ENCODE data around the gene RPS21.
A peak's percentile ranks its signal among the peaks of the same experiment; 100 is the strongest.

The RPS21 gene

DNA sequence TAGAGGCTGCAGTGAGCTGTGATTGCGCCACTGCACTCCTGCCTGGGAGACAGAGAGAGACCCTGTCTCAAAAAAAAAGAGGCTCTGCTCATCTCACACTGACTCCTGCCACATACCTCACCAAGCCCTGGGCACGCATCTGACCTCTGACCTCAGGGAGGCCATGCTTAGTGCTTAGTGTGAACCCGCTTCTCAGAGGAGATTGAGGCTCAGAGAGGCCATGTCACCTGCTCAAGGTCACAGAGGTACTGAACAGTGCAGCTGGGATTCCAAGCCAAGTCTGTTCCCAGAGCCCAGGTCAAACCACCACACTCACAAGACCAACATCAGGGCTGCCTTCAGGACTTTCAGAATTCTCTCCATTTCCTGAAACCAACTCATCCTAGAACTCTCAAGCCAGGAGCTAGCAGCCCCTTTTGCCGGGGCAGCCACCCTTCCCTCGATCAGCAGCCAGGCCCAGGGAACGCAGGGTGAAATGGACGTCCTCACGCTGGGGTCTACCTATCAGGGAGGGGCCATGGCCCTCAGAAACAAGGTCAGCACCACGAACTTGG is 17.3 kb downstream of the RPS21 start:
- DNase-seq: no peak
- in situ Hi-C loops (cut with HindIII; ENCODE audit: low pct_ligation_motif_present, low pct_unique_long_range_greater_than_20kb, low sequenced_read_pairs): no loop called here

DNA sequence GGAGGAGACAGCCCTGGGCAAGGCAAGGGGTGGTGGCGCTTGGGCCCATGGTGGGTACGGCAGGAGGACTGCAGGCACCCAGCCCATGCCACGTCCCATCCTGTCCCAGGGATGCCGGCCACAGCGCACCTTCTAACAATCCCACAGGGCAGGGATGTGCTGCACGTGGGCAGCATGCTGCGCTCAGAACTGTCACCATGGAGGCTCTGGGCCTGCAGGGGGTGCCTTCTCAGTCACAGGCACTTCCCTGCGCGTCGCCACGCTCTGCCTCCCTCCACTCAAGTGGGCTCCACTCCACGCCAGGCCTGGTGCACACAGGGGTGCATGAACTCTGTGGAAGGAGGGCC is 17.8 kb downstream of the RPS21 start:
- in situ Hi-C loops (cut with HindIII; ENCODE audit: low pct_ligation_motif_present, low pct_unique_long_range_greater_than_20kb, low sequenced_read_pairs): no loop called here
- DNase-seq: no peak

DNA sequence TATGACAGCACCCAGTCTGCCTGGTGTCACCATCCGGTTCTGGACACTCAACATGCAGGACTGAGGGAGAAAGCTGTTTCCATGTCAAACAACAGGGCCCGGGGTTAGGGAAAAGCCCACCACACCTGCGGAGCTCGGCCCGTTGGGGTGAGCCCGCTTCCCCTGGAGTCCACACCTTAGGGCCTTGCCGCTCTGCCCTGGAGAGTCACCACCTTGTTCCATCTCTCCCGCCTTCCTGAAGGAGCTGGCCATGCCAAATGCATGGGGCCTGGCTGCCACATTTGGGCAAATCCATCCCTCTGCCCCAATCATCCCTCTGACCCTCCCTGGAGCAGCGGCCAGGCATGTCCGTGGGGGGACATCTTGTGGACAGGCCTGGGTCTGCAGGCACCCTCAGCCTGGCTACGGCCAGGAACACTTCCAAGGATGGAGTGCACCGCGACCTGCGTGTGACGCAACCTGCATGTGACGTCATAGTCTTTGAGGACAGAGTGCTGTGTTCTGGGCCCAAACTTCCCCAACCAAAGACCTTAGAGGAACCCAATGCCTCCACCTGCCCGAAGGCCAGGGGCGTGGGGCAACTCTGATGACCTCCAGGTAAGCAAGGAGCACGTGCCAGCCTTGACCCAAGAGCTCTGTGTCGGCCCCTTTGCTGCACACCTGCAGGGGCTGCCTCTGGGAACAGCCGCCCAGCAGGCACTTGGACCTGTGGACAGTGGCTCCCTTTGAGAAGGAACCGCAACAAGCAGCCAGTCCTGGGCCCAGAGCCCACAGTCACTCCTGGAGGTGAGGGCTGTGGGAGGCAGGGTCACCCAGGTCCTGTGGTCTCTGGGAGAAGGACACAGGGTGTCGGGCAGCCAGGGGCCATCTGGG is 18.4 kb downstream of the RPS21 start:
- in situ Hi-C loops (cut with HindIII; ENCODE audit: low pct_ligation_motif_present, low pct_unique_long_range_greater_than_20kb, low sequenced_read_pairs): no loop called here
- peak; percentile 28 for DNase-seq

DNA sequence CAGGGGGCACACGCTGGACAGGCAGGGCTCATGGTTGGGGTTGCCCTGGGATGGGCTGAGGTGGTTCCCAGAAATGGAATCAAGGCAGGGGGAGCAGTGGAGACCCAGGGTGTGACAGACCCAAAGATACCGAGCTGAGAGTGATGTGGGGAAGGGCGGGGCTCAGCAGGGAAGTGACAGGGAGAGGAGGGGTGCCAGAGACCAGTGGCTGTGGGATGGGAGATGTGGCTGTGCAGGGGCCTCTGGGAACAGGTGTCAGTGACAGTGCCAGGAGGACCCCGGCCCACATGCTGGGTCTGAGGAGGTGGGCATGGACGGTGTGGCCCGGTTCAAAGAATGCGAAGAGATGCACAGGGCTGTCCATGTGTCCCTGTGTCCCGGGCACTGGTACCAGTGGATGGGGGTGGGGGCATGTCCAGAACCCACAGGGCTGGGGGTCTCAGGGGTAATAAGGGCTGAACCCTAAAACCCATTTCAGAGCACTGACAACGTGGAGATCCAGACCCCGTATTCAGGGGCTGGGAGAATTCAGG is 19.1 kb downstream of the RPS21 start:
- no peak for DNase-seq
- in situ Hi-C loops (cut with HindIII; ENCODE audit: low pct_ligation_motif_present, low pct_unique_long_range_greater_than_20kb, low sequenced_read_pairs): no loop called here

DNA sequence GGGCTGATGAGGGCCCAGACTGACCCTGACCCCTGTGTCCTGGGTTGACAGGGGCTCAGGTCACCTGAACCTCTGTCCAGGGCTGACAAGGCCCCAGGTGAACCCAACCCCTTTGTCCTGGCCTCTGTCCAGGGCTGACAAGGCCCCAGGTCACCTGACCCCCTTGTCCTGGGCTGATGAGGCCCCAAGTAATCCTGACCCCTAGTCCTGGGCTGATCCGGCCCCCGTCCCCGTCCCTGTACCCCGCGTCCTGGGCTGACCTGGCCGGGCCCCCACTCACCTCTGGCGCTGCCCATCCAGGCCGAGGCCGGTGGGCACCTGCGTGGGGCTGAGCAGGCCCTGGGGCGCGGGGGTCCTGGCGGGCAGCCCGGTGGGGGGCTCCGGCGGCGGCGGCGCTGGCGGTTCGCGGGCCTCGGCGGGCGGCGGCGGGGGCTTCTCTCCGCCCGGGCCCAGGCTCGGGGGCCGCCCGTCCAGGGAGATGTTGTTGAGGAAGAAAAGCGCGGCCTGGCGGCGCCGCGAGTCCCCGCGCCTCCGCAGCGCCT is 19.8 kb downstream of the RPS21 start:
- in situ Hi-C loops (cut with HindIII; ENCODE audit: low pct_ligation_motif_present, low pct_unique_long_range_greater_than_20kb, low sequenced_read_pairs): no loop called here
- DNase-seq: no peak

DNA sequence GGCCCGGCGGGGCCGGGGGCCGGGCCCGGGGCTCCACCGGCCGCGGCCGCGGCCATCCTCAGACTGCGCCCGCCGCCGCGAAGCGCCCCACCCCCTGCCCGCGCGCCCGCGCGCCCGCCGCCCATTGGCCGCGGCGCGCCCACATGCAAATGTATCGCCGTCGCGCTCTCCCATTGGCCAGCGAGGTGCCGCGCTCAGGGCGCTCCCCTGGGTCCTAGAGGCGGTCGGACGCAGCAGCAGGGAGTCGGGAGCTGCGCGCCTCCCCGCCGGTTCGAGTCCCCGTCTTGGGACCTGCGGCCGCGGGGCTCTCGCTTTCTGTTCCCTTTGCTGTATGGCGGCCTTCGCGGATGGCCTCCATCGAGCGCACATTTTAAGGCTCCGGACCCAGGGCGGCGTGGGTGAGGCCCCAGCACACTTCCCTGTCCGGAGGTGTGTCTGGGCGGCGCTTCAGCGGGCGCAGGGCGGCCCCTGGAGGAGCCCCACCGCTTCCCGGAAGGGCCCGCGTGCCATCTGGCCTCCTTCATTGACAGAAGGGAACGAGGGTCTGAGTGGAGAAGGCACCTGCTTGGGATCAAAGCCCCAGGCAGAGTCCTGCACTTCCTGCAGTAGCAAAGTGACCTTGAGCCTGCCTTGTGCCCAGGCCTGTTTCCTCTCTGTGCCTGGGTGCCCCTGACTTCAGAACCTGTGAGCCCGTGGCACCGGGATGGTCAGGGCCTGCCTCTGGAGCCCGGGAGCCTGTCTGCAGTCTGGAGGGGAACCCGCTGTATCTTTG is 20.5 kb downstream of the RPS21 start, which contains the start of gene CABLES2:
Gene CABLES2, minus strand, starts transcription at position 65 of the 772 bp plus-strand sequence. Its CDS starts 9 bp downstream, at position 56.
- in situ Hi-C loops (cut with HindIII; ENCODE audit: low pct_ligation_motif_present, low pct_unique_long_range_greater_than_20kb, low sequenced_read_pairs): no loop called here
- DNase-seq: peak; percentile 90

DNA sequence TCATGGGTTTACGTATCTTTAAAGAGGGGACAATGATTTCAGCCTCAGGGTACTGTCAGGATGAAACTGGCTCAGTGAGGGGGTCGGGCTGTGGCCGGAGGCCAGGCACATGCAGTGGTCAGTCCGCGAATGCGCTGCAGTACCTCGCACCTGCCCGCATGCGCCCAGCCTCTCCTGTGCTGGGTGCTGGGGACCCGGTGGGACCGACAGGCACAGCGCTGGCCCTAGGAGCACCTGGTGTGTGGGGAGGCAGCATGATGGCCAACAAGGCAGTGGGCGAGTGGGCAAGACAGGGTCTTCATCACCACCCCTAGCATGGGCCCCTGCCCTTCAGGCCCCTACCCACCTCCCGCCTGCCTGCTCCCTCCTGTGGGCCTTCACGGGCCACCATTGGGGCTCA is 21.2 kb downstream of the RPS21 start:
- no peak for DNase-seq
- in situ Hi-C loops (cut with HindIII; ENCODE audit: low pct_ligation_motif_present, low pct_unique_long_range_greater_than_20kb, low sequenced_read_pairs): no loop called here

DNA sequence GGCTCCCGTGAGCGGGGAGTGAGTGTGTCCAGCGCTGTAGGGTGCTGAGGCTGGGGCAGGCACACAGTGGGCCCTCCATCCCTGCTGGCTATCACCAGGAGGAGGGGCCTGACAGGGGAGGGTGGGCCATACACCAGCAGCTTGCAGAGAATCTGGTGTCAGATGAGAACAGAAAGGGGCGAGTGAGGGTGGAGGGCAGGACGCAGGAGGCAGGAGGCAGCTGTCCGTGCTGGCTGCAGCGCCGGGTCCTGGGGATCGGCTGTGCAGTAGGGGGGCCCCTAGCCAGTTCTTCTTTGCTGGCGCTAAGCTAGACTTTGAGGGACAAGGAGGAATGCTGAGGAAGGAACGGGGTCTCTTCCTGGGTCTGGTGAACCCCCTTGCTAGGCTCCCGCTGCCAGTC is 21.7 kb downstream of the RPS21 start:
- in situ Hi-C loops (cut with HindIII; ENCODE audit: low pct_ligation_motif_present, low pct_unique_long_range_greater_than_20kb, low sequenced_read_pairs): no loop called here
- no peak for DNase-seq

DNA sequence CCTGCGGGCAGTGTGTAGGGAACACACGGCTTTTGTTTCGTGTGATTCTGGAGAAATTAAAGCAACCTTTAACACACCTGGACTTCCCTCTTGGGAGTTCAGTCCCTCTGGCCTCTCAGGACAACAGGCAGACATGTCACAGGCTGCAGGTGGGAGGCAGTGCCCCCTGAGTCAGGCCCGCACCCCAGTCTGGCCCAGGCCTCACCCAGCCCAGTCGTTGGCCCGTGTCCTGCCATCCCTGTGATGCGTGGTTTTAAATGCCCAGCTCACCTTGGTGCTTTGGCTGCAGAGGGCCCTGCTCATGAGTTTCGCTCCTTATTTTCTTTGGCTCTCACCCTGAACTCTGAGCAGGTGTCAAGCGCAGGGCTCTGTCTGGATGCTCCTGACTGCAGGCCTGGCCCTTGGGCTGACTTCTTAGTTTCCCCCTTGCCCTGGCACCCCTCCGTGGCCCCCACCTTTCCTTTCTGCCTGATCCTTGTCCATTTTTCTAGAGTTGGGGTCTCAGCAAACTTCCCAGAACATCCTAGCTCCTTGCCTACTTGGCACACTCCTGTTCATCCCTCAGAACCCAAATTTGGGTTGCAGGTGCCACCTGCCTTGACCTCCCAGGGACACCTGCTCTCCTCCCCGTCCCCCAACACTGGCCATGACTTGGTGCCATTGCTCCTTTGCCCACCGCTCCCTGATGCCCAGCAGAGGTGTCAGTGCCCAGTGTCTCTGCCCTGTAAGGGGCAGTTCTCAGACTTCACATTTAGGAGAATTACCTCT is 22.4 kb downstream of the RPS21 start:
- DNase-seq: no peak
- in situ Hi-C loops (cut with HindIII; ENCODE audit: low pct_ligation_motif_present, low pct_unique_long_range_greater_than_20kb, low sequenced_read_pairs): no loop called here

DNA sequence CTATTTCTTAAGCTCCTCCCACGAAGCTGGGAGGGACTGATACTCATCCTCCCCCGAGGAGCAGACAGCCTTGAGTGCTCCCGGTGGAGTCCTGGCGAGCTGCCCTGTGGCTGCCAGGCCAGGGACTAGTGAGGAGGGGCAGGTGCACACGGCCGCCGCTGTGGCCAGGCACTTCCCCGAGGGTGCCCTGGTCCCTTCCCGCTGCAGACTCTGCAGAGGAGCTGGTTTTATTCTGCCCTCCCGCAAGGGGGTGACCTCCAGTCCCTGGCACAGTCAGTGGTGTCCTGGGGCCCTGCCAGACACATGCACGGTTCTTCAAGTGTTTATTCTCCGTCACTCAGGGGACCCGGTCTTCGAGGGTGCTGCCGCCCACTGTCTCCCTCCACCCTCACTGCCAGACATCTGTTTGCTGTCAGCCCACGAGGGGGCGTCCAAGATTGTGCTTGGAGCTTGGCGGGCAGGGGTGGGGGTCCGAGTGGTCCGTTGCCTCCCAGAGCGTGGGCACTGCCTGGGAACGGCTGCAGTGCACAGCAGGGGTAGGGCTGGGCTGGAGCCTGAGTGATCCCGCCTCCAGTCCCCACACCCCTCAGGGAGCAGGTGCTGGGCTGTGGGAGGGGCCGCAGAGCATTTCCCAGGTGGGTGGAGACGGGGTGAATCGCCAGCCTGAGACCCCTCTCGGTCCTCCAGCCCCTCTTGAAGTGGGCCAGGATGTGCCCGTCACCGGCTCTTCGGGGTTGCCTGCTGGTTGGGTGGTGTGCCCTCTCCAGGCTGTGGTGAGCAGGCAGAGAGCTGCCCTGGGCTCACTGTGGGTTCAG is 23.2 kb downstream of the RPS21 start:
- in situ Hi-C loops (cut with HindIII; ENCODE audit: low pct_ligation_motif_present, low pct_unique_long_range_greater_than_20kb, low sequenced_read_pairs): no loop called here
- DNase-seq: peak; percentile 48

DNA sequence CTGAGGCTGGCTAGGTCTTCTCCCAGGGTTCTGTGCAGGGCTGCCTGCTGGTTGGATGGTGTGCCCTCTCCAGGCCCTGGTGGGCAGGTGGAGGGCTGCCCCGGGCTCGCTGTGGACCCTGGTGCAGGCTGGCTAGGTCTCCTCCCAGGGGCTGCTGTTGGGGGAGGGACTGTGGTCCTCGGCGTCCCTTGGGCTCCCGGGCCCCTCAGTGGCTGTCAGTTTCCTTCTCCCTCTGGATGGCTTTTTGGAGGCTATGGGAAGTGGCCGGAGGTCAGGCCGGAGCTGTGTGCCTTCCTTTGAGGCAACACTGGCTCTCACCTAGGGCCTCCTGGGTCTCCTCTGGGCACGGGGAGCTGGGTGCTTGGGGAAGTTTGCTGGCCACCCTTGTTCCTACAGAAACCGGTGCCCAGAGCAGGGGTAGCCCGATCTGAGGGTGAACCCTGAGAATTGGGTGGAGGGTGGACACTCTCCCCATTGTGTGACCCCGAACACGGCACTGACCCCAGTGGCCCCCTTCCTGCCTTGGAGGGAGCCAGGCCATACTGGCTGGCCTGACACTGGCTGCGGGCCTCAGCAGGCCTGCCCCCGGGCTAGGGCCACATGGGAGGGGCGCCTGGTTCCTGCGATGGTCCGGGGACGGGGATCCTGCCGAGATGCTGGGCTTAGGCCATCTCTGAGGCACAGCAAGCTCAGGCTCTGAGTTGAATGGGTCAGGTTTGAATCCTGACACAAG is 24.0 kb downstream of the RPS21 start:
- no peak for DNase-seq
- in situ Hi-C loops (cut with HindIII; ENCODE audit: low pct_ligation_motif_present, low pct_unique_long_range_greater_than_20kb, low sequenced_read_pairs): no loop called here

DNA sequence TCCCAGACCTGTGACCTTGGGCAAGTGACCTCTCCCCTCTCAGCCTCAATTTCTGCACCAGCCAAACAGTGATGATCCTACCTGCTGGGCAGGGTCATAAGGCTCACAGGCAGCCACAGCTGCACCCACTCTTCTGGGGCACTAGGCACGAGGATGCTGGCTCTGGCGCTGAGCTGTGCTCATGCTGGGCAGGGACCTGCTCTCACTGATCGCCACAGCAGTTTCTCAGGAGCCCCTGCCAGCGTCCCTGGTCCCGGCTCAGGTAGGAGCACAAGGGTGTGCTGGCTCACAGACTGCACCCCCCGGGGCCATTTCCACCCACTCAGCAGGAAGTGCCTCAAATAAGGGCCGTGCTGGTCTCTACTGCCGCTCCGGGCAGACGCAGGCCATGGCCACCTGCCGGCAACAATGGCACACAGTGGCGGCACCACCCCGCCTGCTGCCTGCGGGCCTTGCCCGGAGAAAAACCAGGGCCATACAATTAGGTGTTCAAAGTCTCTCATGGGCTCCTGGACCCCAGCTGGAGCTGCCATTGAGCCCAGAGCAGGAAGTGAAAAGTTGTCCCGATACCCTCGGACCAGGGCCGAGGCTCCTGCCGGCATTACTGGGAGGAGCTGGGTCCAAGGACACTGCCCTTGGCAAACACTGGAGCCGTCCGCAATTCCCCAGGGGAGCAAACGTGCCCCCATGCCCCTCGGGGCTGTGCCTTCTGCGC is 24.7 kb downstream of the RPS21 start:
- in situ Hi-C loops (cut with HindIII; ENCODE audit: low pct_ligation_motif_present, low pct_unique_long_range_greater_than_20kb, low sequenced_read_pairs): no loop called here
- DNase-seq: no peak

DNA sequence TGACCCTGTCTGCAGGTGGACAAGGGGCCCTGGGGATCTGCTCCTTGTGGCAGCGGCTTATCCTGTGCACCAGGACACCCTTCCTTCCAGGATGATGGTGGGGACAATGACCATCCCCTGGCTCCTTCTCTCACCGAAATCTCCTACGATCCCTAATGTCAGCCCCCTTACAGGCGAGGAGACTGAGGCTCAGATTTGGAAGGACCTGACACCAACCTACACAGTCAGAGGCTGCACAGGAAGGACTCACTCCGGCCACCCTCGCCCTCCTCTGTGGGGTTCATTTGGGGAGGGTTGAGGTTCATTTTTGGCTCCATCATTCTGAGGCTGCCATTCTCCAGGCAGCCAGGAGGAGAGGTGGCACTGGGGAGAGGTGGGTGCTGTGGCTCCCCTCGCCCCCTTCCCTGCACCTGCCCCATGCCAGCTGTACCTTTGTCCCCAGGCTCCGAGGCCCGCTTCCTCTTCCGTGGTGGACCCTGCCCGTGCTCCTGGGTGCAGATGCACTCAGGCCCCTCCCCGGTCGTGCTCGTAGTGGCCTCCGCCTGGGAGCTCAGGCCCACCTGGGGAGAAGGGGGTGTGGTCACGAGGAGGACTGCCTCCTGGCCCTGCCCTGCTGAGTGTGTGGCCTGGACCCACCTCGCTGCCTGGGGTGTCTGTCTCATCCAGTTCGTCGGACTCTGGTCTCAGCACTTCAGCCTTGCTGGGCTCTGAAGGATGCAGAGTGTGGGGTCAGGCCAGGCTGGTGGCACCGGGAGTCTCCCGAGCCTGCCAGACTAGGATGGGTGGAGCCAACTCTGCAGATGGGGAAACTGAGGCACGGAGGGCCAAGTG is 25.5 kb downstream of the RPS21 start:
- no peak for DNase-seq
- in situ Hi-C loops (cut with HindIII; ENCODE audit: low pct_ligation_motif_present, low pct_unique_long_range_greater_than_20kb, low sequenced_read_pairs): no loop called here

DNA sequence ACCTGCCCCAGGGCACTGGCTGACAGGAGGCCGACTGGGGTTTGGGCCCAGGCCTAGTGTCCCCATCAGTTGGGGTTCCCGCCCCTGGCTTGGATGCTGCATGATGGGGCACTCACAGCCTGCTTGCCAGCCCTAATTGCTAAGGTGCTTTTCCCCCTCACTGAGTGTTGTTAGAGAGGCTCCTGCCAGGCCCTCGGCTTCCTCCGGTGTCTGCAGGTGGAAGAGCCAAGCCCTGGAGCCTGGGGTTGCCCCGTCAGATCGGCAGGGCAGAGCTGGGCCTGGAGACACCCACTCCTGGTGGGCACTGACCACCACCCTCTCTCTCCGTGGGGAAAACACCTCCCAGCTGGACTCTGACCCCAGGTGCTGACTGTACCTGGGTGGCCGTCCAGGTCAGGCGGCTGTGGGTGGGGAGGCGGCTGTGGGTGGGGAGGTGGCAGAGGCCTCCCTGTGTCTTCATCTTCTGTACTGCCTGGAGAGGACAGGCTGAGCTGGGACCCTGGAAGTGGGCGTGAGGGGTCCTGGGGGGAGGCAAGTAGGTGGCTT is 26.2 kb downstream of the RPS21 start:
- no peak for DNase-seq
- in situ Hi-C loops (cut with HindIII; ENCODE audit: low pct_ligation_motif_present, low pct_unique_long_range_greater_than_20kb, low sequenced_read_pairs): no loop called here

DNA sequence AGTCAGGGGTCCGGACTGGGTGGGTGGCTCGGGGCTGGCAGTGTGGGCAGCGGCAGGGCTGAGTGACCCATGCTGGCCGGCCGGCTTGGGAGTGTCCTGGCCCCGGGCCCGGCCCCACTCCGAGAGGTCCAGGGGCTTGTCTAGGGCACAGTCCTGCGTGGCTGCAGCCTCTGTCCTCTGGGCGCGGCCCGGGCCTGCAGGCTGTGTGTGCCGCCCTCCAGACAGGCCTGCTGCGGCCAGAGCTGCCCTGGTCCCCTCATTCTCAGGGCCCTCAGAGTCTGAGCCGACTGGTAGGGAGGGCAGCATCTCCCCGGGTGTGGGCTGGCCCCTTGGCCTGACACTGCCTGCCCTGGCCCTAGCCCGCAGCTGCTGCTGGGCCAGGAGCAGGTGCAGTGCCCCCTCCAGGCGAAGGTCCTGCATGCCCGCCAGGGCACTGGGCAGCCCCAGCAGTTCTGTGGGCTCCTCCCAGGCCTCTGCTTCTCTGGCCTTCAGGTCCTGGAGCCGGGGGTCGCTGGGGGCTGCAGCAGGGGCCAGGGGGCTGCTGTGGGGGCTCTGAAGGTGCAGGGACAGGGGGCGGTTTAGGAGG is 27.1 kb downstream of the RPS21 start:
- DNase-seq: peak; percentile 37
- in situ Hi-C loops (cut with HindIII; ENCODE audit: low pct_ligation_motif_present, low pct_unique_long_range_greater_than_20kb, low sequenced_read_pairs): no loop called here

Data from ACHN (cell line).